Measurements from ENCODE around the gene KANSL1L. TPM values are rescaled to one million over a fixed set of nuclear protein-coding genes. Genes with fewer than 3 reads are reported as not detected.
"Not testable (repeated sequence)": the region's sequence is repeated elsewhere in the genome, so short reads cannot be mapped to it uniquely, and the experiment has no call there.

The KANSL1L gene
- total RNA-seq, 1 experiment from 2014 or later: 5.7 TPM

DNA sequence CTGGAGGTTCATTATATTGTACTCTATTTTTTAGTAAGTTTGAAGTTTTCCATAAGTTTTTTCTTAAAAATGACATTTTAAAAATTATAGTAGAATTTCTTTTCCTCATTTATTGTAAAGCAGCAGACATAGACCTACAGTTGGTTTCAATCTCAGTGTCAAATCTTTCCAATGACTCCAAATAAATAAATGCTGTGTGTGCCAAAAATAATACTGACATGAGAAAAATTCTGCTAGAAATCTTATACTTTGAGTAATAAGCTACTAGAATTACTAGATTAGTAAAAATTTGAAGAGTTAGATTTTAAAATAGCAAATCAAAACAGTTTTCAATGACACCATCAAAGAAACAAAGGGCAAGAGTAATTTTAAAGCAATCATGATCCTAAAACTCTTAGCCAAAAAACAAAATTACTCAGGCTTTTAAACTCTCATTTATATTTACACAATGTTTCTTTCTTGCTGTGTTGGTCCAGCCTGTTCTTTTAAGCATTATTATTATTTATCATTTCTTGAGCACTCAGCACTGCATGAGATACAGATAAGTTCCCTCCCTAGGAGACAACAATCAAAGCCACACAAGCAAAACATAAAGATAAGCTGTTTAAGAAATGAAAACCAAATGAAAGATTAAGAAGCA lies 8.3 kb upstream of the KANSL1L start:
- Histone ChIP-seq H3K36me3 (ENCODE audit: control insufficient read depth, insufficient read depth, low read length) (no peaks in the 10 kb centered on the region), H3K4me1 (peaks cover 12% of the 10 kb centered on the region; the same call in 1 of the 2 replicates), H3K4me3 (ENCODE audit: low read depth, low read length) (no peak overlapping the region), H3K27me3 (replicated peaks; ENCODE audit: control insufficient read depth, insufficient read depth, low read length) (peaks cover 2% of the 10 kb centered on the region; the same call in 1 of the 2 replicates), H3K9me3 (no peaks in the 10 kb centered on the region; the same call in 1 of the 2 replicates)
- TF ChIP-seq, protein P1, sequence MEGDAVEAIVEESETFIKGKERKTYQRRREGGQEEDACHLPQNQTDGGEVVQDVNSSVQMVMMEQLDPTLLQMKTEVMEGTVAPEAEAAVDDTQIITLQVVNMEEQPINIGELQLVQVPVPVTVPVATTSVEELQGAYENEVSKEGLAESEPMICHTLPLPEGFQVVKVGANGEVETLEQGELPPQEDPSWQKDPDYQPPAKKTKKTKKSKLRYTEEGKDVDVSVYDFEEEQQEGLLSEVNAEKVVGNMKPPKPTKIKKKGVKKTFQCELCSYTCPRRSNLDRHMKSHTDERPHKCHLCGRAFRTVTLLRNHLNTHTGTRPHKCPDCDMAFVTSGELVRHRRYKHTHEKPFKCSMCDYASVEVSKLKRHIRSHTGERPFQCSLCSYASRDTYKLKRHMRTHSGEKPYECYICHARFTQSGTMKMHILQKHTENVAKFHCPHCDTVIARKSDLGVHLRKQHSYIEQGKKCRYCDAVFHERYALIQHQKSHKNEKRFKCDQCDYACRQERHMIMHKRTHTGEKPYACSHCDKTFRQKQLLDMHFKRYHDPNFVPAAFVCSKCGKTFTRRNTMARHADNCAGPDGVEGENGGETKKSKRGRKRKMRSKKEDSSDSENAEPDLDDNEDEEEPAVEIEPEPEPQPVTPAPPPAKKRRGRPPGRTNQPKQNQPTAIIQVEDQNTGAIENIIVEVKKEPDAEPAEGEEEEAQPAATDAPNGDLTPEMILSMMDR (IDR thresholded peaks at IDR 0.05; ENCODE audit: insufficient read depth in 1 of 2, low read depth in 1 of 2, low read length in 1 of 2, severe bottlenecking in 1 of 2, unreplicated experiment in 1 of 2): no peak
- intact Hi-C loops (cut with micrococcal nuclease; ENCODE audit: unreplicated experiment): loop anchor here (10.0 kb wide), 1 partner anchor 1725 kb away; no protein-coding TSS in a partner anchor
- Mint-ChIP-seq H3K4me1 (ENCODE audit: low read depth, unreplicated experiment) (peaks cover 11% of the 10 kb centered on the region), H3K9me3 (ENCODE audit: unreplicated experiment) (peaks cover 24% of the 10 kb centered on the region), H3K4me3 (ENCODE audit: unreplicated experiment) (no peak overlapping the region), H3K27me3 (ENCODE audit: insufficient read depth, unreplicated experiment) (no peaks in the 10 kb centered on the region), H3K27ac (ENCODE audit: unreplicated experiment) (no peak overlapping the region), H3K36me3 (ENCODE audit: insufficient read depth, unreplicated experiment) (no peaks in the 10 kb centered on the region)
- ChIA-PET CTCF (no interaction called here), POLR2A (no interaction called here)
- no peak for DNase-seq
- no TSS peak for BruUV-seq (replicated peaks)

DNA sequence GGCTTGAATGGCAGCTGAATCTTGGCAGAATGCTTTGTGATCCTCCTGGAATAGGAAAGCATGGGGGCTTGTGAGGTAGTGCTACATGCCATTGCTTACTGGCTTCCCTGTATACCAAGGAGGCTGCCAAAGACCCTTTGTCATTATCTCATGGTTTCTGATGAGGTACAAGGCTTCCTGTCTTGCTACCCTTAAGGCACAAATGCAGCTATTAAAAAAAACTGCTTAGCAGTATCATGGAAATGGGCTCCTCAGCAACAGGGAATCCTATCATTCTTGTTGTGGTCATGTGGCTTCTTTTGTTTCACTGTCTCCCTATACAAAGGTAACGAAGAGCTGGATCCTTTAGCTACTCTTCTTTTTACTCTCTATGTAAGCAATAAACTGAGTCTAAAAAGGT lies 6.6 kb upstream of the KANSL1L start:
- Mint-ChIP-seq H3K9me3 (ENCODE audit: unreplicated experiment) (peaks cover 8% of the 10 kb centered on the region), H3K27me3 (ENCODE audit: insufficient read depth, unreplicated experiment) (no peaks in the 10 kb centered on the region), H3K36me3 (ENCODE audit: insufficient read depth, unreplicated experiment) (no peaks in the 10 kb centered on the region), H3K4me1 (ENCODE audit: low read depth, unreplicated experiment) (peaks cover 12% of the 10 kb centered on the region), H3K27ac (ENCODE audit: unreplicated experiment) (no peak overlapping the region), H3K4me3 (ENCODE audit: unreplicated experiment) (no peak overlapping the region)
- ChIA-PET CTCF (no interaction called here), POLR2A (no interaction called here)
- no peak for DNase-seq
- intact Hi-C loops (cut with micrococcal nuclease; ENCODE audit: unreplicated experiment): loop anchor here (10.0 kb wide), 1 partner anchor 1723 kb away; no protein-coding TSS in a partner anchor
- H3K9me3 ChIP-seq: no peaks in the 10 kb centered on the region
- TF ChIP-seq, protein P1 (IDR thresholded peaks at IDR 0.05; ENCODE audit: insufficient read depth in 1 of 2, low read depth in 1 of 2, low read length in 1 of 2, severe bottlenecking in 1 of 2, unreplicated experiment in 1 of 2): no peak
- BruUV-seq (replicated peaks): no TSS peak
- H3K4me3 ChIP-seq (ENCODE audit: low read depth, low read length): no peak overlapping the region
- H3K27me3 ChIP-seq (replicated peaks; ENCODE audit: control insufficient read depth, insufficient read depth, low read length): peaks cover 2% of the 10 kb centered on the region; the same call in 1 of the 2 replicates
- no peaks in the 10 kb centered on the region for H3K36me3 ChIP-seq (ENCODE audit: control insufficient read depth, insufficient read depth, low read length)
- peaks cover 12% of the 10 kb centered on the region; the same call in 1 of the 2 replicates for H3K4me1 ChIP-seq

- H3K27me3 Mint-ChIP-seq (ENCODE audit: insufficient read depth, unreplicated experiment); H3K36me3 Mint-ChIP-seq (ENCODE audit: insufficient read depth, unreplicated experiment); BruUV-seq (replicated peaks); H3K36me3 ChIP-seq (ENCODE audit: control insufficient read depth, insufficient read depth, low read length); POLR2A ChIA-PET; H3K9me3 Mint-ChIP-seq (ENCODE audit: unreplicated experiment); H3K4me3 ChIP-seq (ENCODE audit: low read depth, low read length); H3K9me3 ChIP-seq; H3K27me3 ChIP-seq (replicated peaks; ENCODE audit: control insufficient read depth, insufficient read depth, low read length); H3K27ac Mint-ChIP-seq (ENCODE audit: unreplicated experiment); H3K4me3 Mint-ChIP-seq (ENCODE audit: unreplicated experiment); DNase-seq: not testable (repeated sequence)
- peaks cover 11% of the 10 kb centered on the region; the same call in 1 of the 2 replicates for H3K4me1 ChIP-seq
- CTCF ChIA-PET: interaction anchor here (0.7 kb wide), 1 partner anchor 13 kb away, joined by 3 read pairs; no protein-coding TSS in a partner anchor
- H3K4me1 Mint-ChIP-seq (ENCODE audit: low read depth, unreplicated experiment): peaks cover 12% of the 10 kb centered on the region
- intact Hi-C loops (cut with micrococcal nuclease; ENCODE audit: unreplicated experiment): loop anchor here (10.0 kb wide), 1 partner anchor 1722 kb away; no protein-coding TSS in a partner anchor
These were observed 5.9 kb upstream of the KANSL1L start for GRCh38 chr2:210177115-210177514.
